Activated CD4-positive, CD25-positive, alpha-beta regulatory T cell (primary cell): Measurements from ENCODE around the gene CNTFR.
"Not testable (repeated sequence)": the region's sequence is repeated elsewhere in the genome, so short reads cannot be mapped to it uniquely, and the experiment has no call there.

Experiments
- DNase-seq, 4 experiments: peaks; one replicate each; lab custom pipeline; 2025; lab: John Stamatoyannopoulos, UW

The CNTFR gene

GRCh38 chr9:34589636-34590380 lies at the start of gene CNTFR:
CNTFR (minus strand) TSS chr9:34589724; CDS start chr9:34568981, 20,743 bp downstream.
- no peak for DNase-seq

GRCh38 chr9:34639322-34639721 lies 49.8 kb upstream of the CNTFR start:
- DNase-seq = not testable (repeated sequence)

- DNase-seq = no peak
Observed at GRCh38 chr9:34638138-34638445, 48.6 kb upstream of the CNTFR start.

GRCh38 chr9:34637356-34638137 lies 48.0 kb upstream of the CNTFR start, which contains the start of gene SIGMAR1:
SIGMAR1 (minus strand) TSS chr9:34637787; CDS start chr9:34637697, 90 bp downstream.
- DNase-seq = peak; percentile 85 to 90 (median 88)

GRCh38 chr9:34636791-34637355 lies 47.3 kb upstream of the CNTFR start:
- DNase-seq = peak in 1 of 4 experiments; percentile 18

GRCh38 chr9:34635556-34635955 lies 46.0 kb upstream of the CNTFR start:
- no peak for DNase-seq

- no peak for DNase-seq
Observed at GRCh38 chr9:34634551-34635248, 45.2 kb upstream of the CNTFR start.

- DNase-seq = peak; percentile 48 to 64 (median 58)
Observed at GRCh38 chr9:34633851-34634550, 44.5 kb upstream of the CNTFR start.

- DNase-seq = no peak
Observed at GRCh38 chr9:34633166-34633565, 43.6 kb upstream of the CNTFR start.

GRCh38 chr9:34630402-34631154 lies 41.1 kb upstream of the CNTFR start:
- DNase-seq = no peak

GRCh38 chr9:34629491-34629808 lies 39.9 kb upstream of the CNTFR start:
- no peak for DNase-seq

- DNase-seq = peak in 1 of 4 experiments; percentile 14
Observed at GRCh38 chr9:34628656-34629490, 39.3 kb upstream of the CNTFR start, which contains the start of gene ARID3C. ARID3C (minus strand) TSS chr9:34629066; CDS start chr9:34628014, 1,052 bp downstream.

GRCh38 chr9:34627716-34628655 lies 38.5 kb upstream of the CNTFR start:
- DNase-seq = no peak

GRCh38 chr9:34625186-34625486 lies 35.6 kb upstream of the CNTFR start:
- DNase-seq = no peak

- no peak for DNase-seq
Observed at GRCh38 chr9:34624475-34625185, 35.1 kb upstream of the CNTFR start.

- DNase-seq = peak in 1 of 4 experiments; percentile 21
Observed at GRCh38 chr9:34623374-34624235, 34.1 kb upstream of the CNTFR start.
